Bronchus fibroblast of lung (primary cell): ENCODE results near the gene CAND2. TPM values are rescaled to one million over a fixed set of nuclear protein-coding genes. Genes with fewer than 3 reads are reported as not detected.

ENCODE experiments used
- total RNA-seq: library from RNA; depleted of rRNA; stranded (reverse); fragments of >200 nt; gene quantifications from 2 replicates; pipeline ENCODE4 v1.2.3, GENCODE V29; 2015

The CAND2 gene
- total RNA-seq, result 6.6 and 7.4 TPM in 2 replicates

GRCh38 chr3:12796171-12797123 is at the start of gene CAND2:
TSS of gene CAND2 (plus strand) at chr3:12796680. CDS start at chr3:12796721, 41 bp downstream.

DNA sequence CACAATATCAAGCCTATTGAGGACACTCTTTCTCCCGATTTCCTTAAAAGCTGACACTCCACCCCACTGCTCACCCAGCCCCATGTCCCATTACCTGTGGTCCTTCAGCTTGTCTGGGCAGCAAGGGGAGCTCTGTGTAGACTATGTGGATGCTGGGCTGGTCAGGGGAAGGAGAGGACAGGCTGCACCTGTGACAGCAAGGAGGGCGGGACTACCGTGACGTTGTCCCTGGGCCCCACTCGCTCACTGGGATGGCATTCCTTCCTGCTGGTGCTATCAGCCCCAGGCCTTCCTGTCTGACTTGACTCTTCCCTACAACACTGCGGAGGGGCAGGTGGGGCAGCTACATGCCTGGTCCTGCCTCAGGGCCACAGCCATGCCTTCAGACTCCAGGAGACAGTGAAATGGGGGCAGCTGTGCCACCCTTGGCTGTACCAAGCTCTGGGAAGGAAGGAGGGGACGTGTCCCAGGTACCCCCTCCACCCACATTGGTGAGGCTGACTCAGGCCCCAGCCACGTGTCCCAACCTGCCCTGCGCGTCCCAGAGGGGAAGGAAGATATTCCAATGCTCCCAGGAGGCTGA is 37.3 kb upstream of the CAND2 start, which contains the start of gene TMEM40:
Gene TMEM40, minus strand, starts transcription at position 163 of the 583 bp plus-strand sequence. CDS start 9,427 bp downstream, outside the sequence.

GRCh38 chr3:12841149-12841969 is 44.9 kb downstream of the CAND2 start, which contains the start of gene RPL32:
TSS of gene RPL32 (minus strand) at chr3:12841565. CDS start at chr3:12840237, 1,328 bp downstream.

Other genes with a start within 250 kb of the CAND2 start
- 37.0 and 41.9 TPM in 2 replicates for gene MKRN2, start 239.6 kb upstream of the CAND2 start, total RNA-seq
- gene RAF1, start 132.6 kb upstream of the CAND2 start, total RNA-seq, result 72.2 and 75.8 TPM in 2 replicates
- 0.34 TPM in 1 of 2 replicates, not detected in the other for gene TMEM40, start 37.4 kb upstream of the CAND2 start, total RNA-seq
- gene RPL32, start 44.9 kb downstream of the CAND2 start, total RNA-seq, result 620 and 965 TPM in 2 replicates